Measurements from ENCODE around the gene DCP1A.

GRCh38 chr3:53300826-53301225 is 46.5 kb downstream of the DCP1A start:
- no peak for TF ChIP-seq CTCF (IDR thresholded peaks at IDR 0.05; ENCODE audit: insufficient read depth, low read length)
- TF ChIP-seq POLR2AphosphoS5 (IDR thresholded peaks at IDR 0.05; ENCODE audit: low read depth), result no peak
- TF ChIP-seq REST (IDR thresholded peaks at IDR 0.05; ENCODE audit: insufficient replicate concordance, low read depth), result no peak
- TF ChIP-seq SPI1 (IDR thresholded peaks at IDR 0.05; ENCODE audit: borderline replicate concordance, low read depth), result no peak
